ENCODE results near the gene CDR2L.
"Not testable (repeated sequence)": the region's sequence is repeated elsewhere in the genome, so short reads cannot be mapped to it uniquely, and the experiment has no call there.

Gene CDR2L

GRCh38 chr17:75045946-75046406 lies 58.5 kb downstream of the CDR2L start:
- not testable (repeated sequence) for DNase-seq

DNA sequence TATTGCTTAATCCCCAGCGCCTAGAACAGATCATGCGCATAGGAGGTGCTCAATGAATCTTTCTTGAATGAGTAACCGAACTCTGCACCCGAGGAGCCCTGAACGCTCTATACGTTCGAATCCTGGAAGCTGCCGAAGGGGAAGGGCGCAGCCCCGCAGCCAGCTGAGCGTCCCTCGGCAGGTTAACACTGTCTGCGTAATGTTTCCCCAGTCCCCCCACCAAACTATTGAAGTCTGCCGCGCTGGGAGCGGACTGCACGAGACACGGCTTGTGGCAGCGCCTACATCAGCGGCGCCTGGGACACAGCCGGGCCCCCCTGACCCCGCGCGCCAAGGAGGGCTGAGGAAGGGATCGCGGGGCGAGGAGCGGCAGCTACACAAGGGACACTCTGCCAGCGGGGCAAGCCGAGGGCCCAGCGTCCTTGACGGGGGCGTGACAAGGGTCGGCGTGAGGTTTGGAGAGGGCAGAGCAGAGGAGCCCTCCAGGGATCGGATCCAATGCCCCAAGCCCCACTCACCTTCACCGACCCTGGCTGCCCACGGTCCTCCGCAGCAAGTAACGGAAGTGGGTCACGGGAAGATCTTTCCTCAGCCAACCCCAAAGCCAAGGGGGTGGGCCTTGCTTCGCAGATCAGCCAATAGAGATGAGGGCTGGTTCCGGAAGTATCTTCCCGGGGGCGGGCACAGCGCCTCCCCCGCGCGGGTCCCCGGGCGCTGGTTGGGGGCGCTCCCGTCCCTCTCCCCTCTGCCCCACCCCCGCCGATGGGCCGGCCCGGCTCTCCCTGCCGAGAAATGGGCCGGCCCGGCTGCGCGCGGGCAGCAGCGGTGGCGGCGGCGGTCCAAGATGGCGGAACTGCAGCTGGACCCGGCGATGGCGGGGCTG lies 59.2 kb downstream of the CDR2L start, which contains the start of the genes ATP5PD and KCTD2:
Gene ATP5PD (minus strand): TSS at position 563 of the 883 bp plus-strand sequence. CDS start 4,319 bp downstream, outside the sequence.
Gene KCTD2 (plus strand): TSS at position 819 of the 883 bp plus-strand sequence. CDS start 26 bp downstream, at position 845.
- DNase-seq = peak; percentile 99

DNA sequence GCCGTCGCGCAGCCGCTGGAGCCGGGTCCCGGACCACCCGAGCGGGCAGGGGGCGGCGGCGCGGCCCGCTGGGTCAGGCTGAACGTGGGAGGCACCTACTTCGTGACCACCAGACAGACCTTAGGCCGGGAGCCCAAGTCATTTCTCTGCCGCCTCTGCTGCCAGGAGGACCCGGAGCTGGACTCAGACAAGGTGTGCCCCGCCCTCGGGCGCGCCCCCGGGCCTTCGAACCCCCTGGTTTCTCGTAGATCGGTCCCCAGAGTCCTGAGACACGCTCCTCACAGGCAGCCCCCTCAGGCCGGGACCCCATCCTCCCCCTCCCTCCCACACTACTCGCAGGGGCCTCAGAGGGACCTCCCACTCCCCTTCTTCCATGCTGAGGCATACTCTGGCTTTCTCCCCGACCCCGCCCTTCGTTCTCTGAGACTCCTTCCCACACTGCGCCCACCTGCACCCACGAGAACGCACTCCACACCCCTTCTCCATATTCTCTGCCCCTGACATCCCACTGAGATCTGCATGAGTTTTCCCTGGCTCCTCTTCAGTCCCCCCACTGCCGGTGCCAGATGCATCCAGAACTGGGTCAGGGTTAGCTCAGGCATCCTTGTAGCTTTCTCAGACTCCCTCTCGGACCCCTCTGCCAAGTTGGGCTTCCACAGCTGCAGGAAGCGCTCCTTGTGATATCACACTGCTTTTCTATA lies 60.1 kb downstream of the CDR2L start:
- DNase-seq = no peak

- no peak for DNase-seq
Measured at GRCh38 chr17:75048249-75048878, 60.9 kb downstream of the CDR2L start.

GRCh38 chr17:75049057-75049456 lies 61.6 kb downstream of the CDR2L start:
- DNase-seq = no peak

DNA sequence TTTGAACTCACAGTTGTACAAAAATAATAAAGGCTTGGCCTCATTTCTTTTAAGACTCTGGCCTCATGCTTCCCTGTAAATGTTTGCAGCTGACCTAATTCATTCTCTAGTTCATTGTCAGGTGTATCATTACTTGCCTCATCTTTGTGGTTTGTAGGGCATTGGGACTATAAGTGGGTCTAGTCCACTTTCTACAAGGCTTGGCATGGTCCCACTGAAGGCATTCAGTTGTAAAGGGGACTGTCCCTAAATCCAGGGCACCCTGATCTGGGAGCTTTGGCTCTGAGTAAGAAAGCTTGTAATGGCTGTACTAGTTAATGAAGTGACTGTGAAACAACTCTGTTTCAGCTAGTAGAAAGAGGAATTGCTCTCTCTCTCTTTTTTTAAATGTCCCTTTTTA lies 62.3 kb downstream of the CDR2L start:
- no peak for DNase-seq

GRCh38 chr17:75051941-75052340 lies 64.5 kb downstream of the CDR2L start:
- DNase-seq = no peak
